ENCODE measurements around the gene BRMS1.

DNA sequence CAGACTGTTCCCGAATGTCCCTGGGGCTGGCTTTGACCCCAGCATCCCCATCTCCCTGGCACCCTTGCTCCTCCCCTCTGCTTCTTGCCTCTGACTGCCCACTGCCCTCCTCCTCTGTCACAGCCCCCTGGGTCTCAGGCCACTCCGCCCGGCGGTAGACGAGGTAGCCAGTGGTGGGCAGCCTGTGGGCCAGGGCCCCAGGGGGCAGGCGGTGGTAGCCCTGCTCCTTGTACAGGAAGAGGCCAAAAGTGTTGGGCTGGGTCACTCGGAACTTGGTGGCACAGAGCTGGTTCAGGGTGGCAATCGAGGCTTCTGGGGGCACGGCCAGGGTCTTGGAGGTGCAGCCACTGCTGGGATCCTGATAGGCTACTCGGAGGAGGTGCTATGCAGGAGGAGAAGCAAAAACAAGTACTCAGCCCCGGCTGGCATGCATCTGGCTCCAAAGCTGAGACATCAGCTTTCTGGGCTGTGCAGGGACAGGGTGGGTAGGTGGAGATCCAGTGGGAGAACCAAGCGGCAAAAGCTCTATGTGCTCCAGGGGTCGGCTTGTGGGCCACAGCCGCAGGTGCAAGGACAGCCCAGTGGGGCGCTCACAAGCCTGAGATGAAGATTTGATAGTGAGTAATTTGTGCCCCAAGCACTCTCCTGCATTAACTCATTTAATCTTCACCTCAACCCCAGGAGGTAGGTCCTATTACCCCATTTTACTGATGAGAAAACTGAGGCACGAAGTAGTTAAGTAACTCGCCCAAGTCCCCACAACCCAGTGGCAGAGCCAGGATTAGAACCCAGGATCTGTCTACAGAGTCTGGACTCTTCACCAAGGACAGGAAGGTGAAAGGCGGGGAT lies 12.3 kb downstream of the BRMS1 start:
- TF ChIP-seq CTCF (IDR thresholded peaks at IDR 0.05; ENCODE audit: low read length) (no peak), EZH2 (IDR thresholded peaks at IDR 0.05; ENCODE audit: borderline replicate concordance, low read length) (no peak)
